Fibroblast of skin of right quadriceps (primary cell): ENCODE measurements around the gene STARD7.
"Not testable (repeated sequence)": the region's sequence is repeated elsewhere in the genome, so short reads cannot be mapped to it uniquely, and the experiment has no call there.

Source experiments
- DNase-seq: peaks from one replicate; pipeline ENCODE4 v3.0.0-alpha.2; 2013

Gene STARD7

DNA sequence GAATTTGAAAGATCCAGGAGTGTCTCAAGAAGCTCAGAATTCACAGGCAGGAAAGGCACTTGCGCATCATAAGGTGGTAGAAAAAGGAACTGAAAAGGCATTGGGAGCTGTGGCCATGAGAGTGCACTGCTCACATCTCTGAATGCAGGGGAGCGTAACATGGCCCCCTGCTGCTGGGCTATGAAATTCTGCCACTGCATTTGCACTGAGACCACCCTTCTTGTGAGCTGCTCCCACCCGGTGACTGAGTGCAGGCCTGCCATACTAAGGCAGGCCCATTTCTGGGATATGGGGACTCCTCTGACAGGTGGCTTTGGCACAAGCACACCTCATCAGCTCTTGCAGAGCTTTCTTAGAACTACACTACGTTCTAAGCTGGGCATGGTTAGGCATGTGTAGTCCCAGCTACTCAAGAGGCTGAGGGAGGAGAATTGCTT is 25.3 kb upstream of the STARD7 start:
- no peak for DNase-seq

DNA sequence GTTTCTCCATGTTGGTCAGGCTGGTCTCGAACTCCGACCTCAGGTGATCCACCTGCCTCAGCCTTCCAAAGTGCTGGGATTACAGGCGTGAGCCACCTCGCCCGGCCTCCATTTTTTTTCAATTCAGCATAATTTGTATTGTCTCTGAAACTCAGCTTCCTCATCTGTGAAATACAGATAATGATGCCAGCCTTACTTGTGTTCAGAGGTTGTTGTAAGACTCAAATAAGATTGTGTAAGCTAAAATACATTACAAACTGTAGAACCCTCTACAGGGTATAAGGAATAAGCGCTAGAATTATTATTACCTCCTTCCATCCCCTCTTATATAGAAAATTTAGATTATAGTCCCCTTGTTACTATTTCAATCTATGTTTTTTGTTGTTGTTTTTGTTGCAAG is 24.8 kb upstream of the STARD7 start:
- DNase-seq, result no peak

DNA sequence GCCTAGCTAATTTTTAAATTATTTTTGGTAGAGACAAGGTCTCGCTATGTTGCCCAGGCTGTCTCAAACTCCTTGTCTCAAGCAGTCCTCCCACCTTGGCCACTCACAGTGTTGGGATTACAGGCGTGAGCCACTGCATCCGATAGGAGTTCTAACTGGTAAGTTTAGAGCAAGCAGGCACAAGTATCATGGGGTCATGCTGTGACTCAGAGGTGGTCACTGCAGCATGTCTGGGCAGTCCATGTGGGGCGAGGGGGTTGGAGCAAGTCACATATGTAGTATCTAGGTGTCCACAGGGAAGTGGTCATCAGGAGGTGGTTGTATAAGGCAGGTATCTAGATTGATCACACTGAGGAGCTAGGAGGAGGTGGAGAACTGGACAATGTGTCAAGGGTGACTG is 22.7 kb upstream of the STARD7 start:
- DNase-seq, result no peak

DNA sequence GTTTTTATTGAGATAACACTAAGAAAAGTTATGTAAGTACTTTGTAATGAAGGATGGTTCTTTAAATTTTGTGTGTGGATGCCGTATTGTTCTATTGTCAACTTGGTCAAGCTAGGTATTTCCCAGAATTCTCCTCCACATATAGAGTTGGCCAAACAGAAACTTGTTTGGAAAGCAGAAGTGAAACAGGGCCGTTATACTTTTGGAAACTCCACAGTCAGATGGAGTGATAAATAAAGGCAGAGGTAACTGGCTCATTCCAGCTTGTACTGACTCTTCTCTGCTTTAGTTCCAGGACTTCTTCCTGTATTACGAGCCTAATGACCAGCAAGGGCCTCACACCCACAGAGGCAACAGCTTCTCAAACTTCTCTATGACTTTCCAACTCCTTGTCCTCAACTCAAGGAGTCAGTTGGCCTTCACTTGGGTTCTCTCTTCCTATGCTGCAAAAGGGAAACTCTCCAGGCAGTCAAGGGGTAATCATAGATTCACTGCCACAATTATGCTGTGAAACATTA is 16.4 kb upstream of the STARD7 start:
- no peak for DNase-seq

DNA sequence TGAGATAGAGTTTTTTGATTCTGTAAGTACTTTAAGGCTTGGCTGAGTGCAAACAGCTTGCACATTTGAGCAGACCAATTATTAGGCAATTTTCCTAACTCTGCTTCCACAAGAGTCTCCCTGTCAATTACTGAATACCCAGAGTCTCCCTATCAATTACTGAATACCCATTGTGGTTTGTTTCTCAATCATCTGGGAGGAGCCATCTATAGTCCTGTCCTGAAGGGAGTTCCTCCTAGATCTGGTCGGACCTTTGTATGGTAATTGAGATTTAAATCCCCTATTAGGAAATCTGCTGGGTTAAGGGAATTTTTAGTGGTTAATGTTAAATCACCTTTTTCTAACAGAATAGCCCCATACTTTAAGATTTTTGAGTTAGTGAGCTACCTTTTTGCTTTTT is 12.5 kb upstream of the STARD7 start:
- DNase-seq, result not testable (repeated sequence)

DNA sequence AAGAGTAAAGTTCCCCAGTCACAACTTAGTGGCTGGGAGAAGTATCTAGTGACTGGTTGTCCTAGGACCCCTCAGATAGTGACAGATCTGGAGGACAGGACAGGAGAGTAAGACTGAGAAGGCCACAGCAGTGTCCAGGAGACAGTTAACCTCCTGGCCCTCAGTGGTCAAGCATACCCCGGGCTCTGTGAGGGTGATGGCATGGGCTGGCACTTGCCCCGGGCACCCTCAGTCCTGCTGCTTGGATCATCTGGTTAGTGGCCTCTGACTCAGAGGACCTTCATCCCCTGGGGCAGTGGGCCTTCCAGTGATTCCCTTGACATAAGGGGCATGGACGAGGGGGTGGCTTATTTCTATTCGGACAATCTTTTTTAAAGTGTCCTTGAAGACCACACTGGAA is 11.3 kb upstream of the STARD7 start:
- not testable (repeated sequence) for DNase-seq

DNA sequence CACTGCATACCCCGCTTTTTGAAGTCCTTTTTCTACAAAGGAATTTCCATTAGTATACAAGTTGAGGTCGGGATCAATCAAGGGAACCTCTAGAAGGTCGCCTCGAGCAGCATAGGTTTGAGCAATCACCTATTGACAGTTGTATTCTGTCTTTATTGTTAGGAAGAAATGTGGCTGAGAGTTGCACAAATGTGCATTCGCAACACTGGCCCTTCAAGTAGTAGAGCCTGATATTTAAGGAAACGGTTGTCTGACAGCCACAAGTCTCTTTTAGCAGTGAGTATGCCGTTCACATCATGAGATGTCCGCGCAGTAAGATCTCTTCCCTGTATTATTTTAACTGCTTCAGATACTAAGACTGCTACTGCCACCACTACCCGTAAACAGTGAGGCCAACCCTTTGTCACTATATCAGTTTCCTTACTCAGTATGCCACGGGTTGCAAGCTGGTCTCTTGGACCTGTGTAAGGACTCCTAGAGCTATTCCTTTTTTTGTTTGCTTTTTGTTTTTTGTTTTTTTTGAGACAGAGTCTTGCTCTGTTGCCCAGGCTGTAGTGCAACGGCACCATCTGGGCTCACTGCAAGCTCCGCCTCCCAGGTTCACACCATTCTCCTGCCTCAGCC is 10.0 kb upstream of the STARD7 start:
- no peak for DNase-seq

DNA sequence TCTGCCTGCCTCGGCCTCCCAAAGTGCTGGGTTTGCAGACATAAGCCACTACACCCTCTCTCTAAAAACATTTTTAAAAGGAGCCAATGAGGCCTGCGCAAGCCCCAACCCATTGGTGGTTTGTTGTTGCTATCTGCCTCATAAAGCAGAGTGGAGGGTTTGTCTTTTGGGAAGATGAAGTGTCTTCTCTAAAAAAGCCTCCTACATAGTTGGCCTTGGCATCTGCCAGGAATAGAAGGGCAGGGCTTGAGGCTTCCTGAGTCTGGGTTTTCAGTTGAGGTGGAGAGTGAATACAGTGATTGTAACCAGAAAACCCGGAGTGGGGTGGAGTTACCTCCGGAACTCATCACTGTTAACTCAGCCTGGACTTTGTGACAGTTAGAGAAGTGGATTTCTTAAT is 5.9 kb upstream of the STARD7 start:
- no peak for DNase-seq

DNA sequence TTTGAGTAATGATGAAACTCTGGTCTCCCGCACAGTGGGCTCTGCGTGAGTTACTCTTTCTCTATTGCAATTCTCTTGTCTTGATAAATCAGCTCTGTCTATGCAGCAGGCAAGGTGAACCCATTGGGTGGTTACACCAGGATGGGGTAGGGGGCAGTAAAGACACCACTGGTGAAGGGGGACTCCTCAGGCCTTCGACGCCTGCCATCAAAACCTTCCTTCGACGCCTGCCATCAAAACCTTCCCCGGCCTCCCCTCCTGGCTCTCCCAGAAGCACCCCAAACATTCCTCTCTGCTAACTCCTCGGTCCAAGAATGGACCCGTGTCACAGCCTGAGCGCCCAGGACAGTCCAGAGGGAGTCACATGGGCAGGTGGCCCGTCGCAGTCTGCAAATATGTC is 4.8 kb upstream of the STARD7 start:
- DNase-seq, result no peak

DNA sequence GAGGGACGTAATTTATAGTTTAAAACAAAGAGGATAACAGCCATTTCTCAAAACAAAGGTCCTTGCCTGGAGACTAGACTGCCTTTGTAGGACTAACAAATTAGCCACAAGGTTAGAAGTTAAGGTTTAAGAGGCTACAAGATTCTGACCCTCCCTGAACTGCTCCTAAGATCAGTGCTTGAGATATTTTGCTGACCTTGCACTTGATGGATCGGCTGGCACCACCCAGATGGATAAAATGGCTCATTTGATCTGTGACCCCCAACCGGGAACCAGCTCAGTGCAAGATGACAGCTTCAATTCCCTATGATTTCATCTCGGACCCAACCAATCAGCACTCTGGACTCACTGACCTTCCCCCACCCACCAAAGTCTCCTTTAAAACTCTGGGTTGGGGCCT is 3.7 kb upstream of the STARD7 start:
- no peak for DNase-seq

DNA sequence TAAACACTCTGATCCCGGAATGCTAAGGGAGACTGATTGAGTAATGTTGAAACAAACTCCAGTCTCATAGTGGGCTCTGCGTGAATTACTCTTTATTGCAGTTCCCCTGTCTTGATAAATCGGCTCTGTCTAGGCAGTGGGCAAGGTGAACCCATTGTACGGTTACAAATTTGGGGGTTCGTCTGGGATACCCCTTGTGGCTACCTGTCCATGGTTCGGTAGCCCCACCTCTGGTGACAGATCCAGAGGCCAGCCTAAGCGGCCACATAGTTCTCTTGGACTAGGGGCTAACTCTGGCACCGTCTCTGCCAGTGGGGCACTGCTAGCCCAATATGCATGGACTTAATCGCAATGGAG is 1.1 kb upstream of the STARD7 start:
- no peak for DNase-seq

DNA sequence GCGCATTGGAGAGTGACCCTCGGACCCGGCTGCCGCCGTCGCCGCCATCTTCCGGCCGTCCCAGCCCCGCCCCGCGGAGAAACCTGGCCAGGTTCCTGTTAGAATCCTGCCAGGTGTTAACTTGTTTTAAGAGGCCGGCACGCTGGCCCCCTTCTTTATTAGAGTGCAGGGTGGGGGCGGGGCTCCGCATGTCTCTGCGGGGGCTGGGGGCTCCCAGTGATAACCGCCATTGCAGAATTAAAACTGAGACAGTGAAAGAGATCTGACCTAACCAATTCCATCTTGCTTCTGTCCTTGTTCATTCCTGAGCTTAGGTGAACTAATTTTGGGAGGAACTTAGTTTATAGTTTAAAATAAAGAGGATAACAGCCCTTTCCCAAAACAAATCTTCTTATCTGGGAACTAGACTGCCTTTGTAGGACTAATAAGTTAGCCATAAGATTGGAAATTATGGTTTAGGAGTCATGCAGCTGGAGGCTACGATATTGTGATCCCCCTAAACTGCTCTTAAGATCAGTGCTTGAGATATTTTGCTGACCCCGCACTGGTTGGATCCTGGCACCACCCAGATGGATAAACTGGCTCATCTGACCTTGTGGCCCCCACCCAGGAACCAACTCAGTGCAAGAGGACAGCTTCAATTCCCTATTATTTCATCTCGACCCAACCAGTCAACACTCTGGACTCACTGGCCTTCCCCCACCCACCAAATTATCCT is 543 bp upstream of the STARD7 start:
- no peak for DNase-seq

DNA sequence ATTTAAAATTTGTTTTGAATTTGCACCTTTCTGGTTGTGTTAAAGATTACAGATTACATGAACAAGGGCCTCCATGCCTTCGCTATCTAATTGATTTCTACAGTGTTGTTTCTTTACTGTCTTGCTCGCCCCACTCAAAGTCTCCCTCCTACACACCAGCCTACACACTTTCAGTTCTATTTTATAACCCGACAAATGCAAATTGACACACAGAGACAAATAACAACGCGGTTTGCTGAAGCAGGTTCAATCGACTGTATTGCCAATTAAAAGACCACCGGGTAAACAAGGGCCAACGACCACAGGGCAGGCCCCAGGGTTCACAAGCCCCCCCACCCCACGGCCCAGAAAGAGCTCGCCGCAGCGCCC is 869 bp downstream of the STARD7 start:
- DNase-seq, result no peak

DNA sequence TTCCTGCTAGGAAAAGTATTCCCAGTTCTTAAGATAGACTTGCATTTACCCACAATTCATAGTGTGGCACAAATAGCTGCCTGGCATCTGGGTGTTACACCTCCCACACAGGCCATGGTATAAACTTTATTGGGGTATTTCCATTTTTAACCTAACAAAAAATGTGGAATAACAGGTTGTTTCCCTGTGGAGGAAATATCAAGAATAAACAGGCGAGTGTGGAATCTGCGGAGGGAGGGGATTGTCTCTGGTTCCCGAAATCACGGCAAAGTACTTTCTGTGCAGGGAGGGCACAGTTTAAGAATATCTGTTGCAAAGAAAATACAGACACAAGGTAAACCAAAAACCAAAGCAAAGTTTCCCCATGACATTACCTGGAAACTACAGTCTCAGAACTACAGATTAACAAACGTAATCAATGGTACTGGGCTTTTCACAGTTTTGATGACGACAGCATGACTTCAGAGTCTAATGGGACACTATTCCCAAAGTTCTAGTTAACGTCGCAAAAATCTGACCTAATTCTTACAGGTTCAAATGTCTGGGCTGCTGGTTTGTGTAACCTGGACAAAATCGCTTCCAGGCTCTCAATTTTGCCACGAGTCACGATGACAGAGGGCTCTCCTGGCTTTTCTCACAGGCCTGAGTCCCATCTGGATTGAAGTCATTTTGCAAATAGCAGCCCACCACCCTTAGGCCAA is 1.4 kb downstream of the STARD7 start:
- DNase-seq, result no peak

DNA sequence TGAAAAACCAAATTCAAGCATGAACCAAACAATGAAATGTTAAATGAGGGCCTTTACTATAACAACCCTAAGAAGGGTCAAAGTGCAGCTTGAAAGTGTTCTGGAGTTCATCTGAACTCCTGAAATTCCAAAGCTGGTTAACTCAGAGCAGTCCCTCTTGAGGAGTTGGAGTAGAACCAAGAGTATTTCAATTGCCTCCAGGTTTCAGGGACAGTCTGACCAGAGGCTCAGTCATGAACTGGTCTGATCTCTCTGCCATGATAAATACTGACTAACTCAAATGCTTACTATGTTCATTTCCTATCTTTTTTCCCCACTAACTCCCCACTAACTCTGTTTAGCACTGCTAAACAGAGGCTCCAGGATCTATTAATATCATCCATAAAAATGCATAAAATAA is 2.7 kb downstream of the STARD7 start:
- DNase-seq, result peak; percentile 33

DNA sequence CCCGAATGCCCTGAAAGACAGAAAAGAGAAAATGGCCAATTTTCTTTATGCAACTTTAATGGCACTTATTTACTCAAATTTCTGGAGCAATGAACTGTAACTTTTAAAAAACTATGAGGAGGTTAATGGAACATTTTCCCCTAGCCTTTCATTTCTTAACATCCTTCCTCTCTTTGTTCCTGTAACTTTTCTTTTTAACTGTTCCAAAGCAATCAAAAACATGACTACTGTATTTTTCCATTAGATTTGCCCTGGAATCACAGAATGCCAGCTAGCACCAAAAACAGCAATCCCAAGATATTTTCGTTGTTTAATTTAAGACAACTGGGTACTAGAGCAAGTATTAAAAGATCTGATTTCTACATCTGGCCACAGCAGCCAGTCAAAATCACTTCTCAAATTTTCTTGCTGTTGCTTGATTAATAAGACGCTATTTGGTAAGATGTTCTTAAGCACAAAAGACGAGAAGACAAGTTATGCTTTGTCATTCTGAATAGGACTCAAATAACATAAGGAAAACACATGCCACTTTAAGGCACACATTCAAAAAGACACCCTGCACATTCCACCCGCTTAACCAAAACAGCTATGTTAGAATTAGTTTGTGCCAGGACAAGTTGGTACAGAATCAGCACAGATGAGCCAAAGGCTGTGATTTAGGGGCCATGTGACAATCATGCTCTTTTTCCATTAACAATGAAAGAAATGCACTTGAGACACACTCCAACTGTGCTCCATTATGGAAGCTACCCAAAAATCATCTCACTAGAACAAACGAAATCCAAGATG is 3.6 kb downstream of the STARD7 start:
- DNase-seq, result no peak

DNA sequence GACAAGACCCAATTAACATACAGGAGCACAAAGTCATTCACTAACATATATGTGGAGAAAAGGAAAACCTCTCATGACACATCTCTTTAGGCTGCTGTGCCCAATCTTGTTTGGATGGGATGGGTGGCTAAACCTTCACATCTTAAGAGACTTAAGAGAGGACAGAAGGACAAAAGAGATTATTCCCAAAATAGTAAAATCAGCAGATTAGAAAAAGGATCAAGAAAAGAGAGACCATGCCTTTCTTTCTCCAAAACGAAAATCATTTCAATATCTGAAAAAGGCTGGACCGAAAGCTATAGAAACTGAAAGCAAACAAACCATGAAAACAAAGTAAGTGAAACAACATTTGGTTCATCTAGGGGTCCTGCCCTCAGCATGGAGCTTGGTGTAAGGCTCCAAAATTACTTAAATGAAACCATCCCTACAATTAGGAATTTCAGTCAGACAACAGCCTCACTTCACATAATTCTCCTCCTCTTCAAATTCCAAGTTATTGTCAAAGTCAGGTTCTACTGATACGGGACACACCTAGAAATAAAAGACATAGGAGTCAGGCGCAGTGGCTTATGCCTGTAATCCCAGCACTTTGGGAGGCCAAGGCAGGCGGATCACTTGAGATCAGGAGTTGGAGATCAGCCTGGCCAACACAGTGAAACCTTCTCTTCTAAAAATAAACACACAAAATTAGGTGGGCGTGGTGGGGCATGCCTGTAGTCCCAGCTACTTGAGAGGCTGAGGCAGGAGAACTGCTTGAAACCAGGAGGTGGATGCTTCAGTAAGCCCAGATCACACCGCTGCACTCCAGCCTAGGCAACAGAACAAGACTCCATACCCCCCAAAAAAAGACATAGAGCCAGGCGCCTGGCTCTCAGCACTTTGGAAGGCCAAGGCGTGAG is 5.2 kb downstream of the STARD7 start:
- no peak for DNase-seq

DNA sequence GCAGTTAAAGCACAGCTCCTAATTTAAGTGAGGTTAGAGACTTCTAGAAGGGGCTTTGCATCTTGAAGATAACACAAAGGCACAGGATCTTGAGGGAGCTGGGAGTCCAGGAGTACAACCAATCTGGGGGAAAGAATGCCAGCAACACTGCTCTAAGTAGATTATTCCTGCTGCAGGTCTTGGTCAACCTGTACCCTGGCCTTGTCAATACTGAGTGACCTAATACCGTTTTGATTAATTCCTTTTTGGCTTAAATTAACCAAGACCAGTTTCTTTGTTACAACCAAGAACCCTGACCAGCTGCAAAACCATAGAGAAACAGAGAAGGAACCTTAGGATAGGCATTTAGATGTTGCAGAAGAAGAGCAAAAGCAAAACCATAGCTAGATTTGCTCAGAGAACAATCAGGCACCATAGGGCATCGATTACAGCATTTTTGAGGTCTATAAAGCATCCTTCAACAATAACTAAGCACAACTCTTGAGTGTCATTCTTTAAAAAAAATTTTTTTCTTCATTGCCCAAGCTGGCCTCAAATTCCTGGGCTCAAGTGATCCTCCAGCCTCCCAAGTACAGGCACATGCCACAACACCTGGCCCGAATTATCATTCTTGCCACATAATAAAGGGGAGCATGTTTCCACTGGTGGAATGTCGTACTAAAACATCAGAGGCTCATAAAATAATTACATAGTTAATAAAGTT is 6.3 kb downstream of the STARD7 start:
- peak; percentile 55 for DNase-seq

DNA sequence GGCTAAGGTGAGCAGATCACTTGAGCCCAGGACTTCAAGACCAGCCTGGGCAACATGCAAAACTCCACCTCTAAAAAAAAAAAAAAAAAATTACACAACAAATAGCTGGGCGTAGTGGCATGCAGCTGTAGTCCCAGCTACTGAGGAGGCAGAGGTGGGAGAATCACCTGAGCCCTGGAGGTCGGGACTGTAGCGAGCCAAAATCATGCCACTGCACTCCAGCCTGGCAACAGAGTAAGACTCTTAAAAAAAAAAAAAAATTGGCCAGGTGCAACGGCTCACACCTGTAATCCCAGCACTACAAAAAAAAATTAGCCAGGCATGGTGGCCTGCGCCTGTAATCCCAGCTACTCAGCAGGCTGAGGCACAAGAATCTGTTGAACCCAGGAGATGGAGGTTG is 7.3 kb downstream of the STARD7 start:
- no peak for DNase-seq

DNA sequence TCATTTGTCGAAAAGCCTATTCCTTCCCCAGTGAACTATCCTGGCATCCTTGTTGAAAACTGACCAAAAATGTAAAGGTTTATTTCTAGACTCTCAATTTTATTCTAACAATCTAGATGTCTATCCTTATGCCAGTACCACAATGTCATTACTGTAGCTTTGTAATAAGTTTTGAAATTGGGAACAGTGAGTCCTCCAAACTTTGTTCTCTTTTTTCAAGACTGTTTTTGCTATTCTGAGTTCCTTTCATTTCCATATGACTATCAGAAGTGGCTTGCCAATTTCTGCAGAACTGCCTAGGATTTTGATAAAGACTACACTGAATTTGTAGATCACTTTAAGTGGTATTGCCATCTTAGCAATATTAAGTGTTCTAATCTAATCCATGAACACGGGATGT is 9.7 kb downstream of the STARD7 start:
- no peak for DNase-seq

DNA sequence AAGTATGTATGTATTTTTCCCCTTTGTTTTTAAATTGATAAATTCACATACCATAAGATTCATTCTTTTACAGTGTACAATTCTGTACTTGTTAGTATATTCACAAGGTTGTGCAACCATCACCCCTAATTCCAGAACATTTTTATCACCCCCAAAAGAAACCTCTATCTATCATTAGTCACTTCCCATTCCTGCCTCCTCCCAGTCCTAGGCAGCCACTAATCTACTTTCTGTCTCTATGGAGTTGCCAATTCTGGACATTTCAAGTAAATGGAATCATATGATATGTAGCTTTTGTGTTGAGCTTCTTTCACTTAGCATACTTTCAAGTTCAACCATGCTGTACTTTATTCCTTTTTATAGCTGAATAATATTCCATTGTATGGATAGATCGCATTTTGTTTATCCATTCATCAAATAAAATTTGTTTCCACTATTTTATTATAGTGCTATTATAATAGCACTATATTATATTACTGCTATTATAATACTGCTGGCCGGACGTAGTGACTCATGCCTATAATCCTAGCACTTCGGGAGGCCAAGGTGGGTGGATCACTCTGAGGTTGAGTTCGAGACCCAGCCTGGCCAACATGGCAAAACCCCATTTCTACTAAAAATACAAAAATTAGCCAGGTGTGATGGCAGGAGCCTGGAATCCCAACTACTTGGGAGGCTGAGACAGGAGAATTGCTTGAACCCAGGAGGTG is 10.9 kb downstream of the STARD7 start:
- no peak for DNase-seq
